AG04449 (cell line): ENCODE measurements around the gene MRPL49.

Experiments used
- CTCF ChIA-PET: fragments of 350-600 bp; formaldehyde crosslinking; extraction: SDS; loops from one replicate; lab custom pipeline; 2021; ENCODE audit warnings: antibody characterized with exemption; lab: Yijun Ruan, JAX
- POLR2A ChIA-PET: fragments of 400-600, 350-600 bp; formaldehyde crosslinking; extraction: SDS; loops from one replicate; lab custom pipeline; 2020; ENCODE audit warnings: antibody characterized with exemption, inconsistent platforms; lab: Yijun Ruan, JAX
- DNase-seq: peaks from one replicate; pipeline ENCODE4 v3.0.0-alpha.2; 2010; ENCODE audit warnings: low read depth, low spot score
- H3K4me3 ChIP-seq: 2 replicates; pipeline ENCODE4 v1.5.1; 2011; ENCODE audit warnings: low read depth, mild to moderate bottlenecking, control low read depth, low read length
- TF ChIP-seq, protein P1 (sequence below): IDR thresholded peaks from one replicate; pipeline ENCODE4 v1.5.1; 2011; ENCODE audit warnings: mild to moderate bottlenecking, moderate library complexity, low read length, control low read depth, inconsistent platforms; ENCODE audit not compliant: insufficient read depth; ENCODE audit errors: missing control alignments

Gene MRPL49

DNA sequence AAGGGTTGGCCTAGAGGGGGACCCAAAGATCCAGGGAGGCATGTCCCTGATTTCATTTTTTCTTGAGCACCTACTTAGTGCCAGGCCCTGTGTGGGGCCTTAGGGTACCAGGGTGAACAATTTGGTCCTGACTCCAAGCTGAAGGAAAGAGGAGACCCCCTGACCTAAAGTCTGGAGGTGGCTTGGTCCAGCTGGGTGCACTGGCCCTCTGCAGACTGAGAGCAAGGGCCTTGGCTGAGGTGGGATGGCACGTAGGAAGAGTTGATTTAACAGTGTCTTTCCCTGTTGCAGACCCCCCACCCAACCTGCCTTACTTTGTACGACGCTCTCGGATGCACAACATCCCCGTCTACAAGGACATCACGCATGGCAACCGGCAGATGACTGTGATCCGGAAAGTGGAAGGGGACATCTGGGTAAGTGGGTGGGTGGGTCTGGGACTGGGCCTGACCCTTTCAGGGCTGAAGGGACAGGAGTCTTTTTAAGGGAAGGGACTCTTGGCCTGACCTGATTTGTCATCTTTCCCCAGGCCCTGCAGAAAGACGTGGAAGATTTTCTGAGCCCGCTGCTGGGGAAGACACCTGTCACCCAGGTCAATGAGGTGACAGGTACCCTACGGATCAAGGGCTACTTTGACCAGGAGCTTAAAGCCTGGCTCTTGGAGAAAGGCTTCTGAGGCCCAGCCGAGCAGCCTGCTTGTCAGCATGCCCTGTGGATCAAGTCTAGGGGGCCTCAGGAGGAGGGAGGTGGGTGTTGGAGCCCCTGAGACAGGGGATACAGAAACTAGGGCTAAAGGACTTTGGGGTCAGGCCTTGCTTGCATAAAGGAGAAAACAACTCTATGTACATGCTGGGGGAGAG, 3.3 kb downstream of the MRPL49 start:
- H3K4me3 ChIP-seq: no peak overlapping the region
- ChIA-PET POLR2A (interaction anchor here (2.2 kb wide), 1 partner anchor 10 kb away, joined by 7 read pairs; no protein-coding TSS in a partner anchor), CTCF (interaction anchor here (1.4 kb wide), 1 partner anchor 141 kb away, joined by 3 read pairs; no protein-coding TSS in a partner anchor)
- TF ChIP-seq, protein P1, sequence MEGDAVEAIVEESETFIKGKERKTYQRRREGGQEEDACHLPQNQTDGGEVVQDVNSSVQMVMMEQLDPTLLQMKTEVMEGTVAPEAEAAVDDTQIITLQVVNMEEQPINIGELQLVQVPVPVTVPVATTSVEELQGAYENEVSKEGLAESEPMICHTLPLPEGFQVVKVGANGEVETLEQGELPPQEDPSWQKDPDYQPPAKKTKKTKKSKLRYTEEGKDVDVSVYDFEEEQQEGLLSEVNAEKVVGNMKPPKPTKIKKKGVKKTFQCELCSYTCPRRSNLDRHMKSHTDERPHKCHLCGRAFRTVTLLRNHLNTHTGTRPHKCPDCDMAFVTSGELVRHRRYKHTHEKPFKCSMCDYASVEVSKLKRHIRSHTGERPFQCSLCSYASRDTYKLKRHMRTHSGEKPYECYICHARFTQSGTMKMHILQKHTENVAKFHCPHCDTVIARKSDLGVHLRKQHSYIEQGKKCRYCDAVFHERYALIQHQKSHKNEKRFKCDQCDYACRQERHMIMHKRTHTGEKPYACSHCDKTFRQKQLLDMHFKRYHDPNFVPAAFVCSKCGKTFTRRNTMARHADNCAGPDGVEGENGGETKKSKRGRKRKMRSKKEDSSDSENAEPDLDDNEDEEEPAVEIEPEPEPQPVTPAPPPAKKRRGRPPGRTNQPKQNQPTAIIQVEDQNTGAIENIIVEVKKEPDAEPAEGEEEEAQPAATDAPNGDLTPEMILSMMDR: no peak
- no peak for DNase-seq

DNA sequence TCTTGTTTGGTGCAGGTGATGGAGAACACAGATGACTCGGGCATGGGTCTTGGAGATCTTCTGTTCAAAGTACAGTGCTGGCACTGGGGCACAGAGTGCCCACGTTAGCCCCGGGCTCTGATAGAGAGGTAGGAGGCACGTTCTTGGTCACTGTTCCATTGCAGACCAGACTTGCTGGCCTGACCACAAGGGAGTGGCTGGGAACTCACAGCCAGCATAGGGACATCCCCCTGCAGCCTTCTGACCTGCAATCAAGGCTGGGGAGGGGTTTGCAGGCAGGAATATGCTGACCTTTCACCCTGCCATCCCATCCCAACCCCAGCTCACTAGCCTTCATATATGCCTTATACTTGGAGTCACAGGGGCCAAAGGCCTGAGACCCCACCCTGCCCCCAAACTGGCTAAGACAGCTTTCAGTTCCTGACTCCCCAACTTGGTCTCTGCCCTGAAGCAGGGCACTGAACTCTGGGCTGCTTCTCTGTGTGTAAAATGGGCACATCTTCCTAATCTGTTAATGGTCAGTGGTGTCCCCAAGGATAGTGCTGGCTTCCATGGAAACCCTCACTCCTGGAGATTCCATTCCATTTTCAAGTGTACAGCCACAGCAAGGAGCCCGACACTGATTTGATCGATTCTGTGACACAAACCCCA, 4.6 kb downstream of the MRPL49 start:
- POLR2A ChIA-PET: interaction anchor here (2.2 kb wide), 1 partner anchor 8 kb away, joined by 7 read pairs; no protein-coding TSS in a partner anchor
- DNase-seq: no peak
- CTCF ChIA-PET: interaction anchor here (1.0 to 1.4 kb wide), 3 partner anchors 13 to 139 kb away, joined by 3 read pairs; no protein-coding TSS in a partner anchor
- H3K4me3 ChIP-seq: no peak overlapping the region
- TF ChIP-seq, protein P1: no peak

DNA sequence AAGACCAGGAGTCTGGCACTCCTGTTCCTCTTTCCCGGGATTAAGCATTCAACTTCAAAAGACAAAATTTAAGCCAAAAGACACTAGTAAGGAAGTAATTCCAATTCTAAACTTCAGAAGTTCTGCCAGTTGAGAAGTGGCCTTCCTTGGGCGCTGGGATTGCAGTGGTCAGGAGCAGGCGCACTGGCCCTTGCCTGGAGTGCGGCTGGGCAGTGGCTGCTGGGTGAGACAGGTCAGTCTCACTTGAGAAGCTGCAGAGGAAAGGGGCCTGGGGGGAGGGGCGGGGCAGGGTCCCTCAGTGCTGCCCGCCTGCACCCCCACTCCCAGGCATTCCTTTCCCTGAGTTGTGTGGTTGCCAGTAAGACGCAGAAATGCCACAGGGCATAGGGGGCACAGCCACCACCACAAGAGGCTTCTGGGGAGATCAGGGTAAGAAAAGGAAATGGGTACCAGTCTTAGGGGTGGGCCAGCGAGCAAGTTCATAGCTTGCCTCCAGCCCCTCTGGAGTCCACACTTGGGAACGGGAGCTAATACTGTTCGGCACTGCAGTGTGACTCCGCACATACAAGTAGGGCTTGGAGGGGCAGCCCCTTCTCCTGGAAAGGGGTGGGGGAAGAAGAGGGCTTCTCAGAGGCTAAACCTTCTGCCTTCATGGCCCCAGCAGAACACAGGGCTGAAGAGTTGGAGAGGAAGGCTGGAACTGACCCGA, 5.5 kb downstream of the MRPL49 start:
- ChIA-PET CTCF (interaction anchor here (1.0 to 1.9 kb wide), 4 partner anchors 10 to 113 kb away, joined by 3 to 11 read pairs (median 4); partner anchors contain the start of genes ARL2, TM7SF2 and ZNHIT2), POLR2A (interaction anchor here (0.6 kb wide), 1 partner anchor 63 kb away, joined by 3 read pairs; no protein-coding TSS in a partner anchor)
- TF ChIP-seq, protein P1: no peak
- DNase-seq: no peak
- no peak overlapping the region for H3K4me3 ChIP-seq

DNA sequence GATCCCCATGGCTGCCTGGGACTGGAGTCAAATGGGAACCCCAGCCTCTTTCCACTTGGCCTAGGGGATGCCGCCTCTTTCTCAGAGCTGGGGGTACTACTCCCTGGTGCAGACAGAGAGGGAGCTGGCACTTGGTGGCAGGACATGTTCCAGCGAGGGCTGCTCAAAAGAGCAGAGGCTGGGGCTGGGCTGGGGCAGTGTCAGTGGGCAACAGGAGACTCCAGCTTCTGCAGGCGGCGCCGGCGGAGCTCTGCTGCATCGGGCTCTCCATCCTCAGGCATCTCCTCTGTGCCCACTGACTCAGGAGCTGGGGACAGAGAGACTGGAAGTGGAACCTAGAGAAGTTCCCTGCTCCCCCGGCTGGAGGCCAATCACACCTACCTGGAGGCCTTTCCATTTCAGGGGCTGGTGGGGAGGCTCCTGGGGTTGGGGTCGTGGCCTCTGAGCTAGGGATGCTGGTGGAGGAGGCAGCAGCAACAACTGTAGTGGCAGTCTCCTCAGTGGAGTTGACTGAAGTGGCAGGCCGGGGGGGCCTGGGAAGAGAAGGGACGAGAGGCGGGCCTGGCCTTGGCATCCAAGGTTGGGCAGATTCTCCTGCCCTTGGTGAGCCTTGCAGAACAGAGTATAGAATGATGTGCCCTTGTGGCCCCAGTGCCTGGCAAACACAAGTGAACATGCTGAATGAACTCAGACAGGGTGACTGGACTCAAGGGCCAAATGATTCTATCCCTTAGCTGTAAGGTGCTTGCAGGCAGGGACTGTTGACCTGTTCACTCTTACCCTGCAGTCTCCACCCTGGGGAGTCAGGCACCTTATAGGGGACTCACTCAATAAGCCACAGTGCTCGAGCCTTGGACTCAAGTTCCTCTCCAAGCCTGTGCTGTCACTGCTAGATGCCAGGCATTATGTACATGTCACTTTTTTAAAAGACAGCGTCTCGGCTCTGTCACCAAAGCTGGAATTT, 6.3 kb downstream of the MRPL49 start:
- ChIA-PET POLR2A (interaction anchor here (0.6 kb wide), 1 partner anchor 334 kb away, joined by 3 read pairs; no protein-coding TSS in a partner anchor), CTCF (interaction anchor here (1.3 to 1.9 kb wide), 4 partner anchors 11 to 114 kb away, joined by 3 to 11 read pairs (median 5); partner anchors contain the start of genes ARL2, TM7SF2 and ZNHIT2)
- no peak for DNase-seq
- H3K4me3 ChIP-seq: no peak overlapping the region
- TF ChIP-seq, protein P1: no peak
